SK-N-SH treated with all-trans-retinoic acid at 6 μM for 48 hours (cell line): Measurements from ENCODE around the gene ITPA.

ENCODE experiments used
- ATAC-seq: fragments of 200-7000 bp; cut with Tn5 transposase; 3 replicates; pipeline ENCODE4 v1.9.1; 2020; ENCODE audit warnings: mild to moderate bottlenecking, moderate library complexity
- ARNTL ChIP-seq: fragments of 450-650 bp; formaldehyde crosslinking; IDR thresholded peaks from 2 replicates; pipeline ENCODE4 v1.5.0; 2020; ENCODE audit warnings: low read depth, mild to moderate bottlenecking, moderate library complexity, borderline replicate concordance
- BACH2 ChIP-seq: fragments of 250-450 bp; sonication (Bioruptor Pico); IDR thresholded peaks from 2 replicates; pipeline ENCODE4 v1.9.0; 2021; ENCODE audit warnings: mild to moderate bottlenecking, borderline replicate concordance
- CSDC2 ChIP-seq: fragments of 250-450 bp; sonication (Bioruptor Pico); IDR thresholded peaks from 2 replicates; pipeline ENCODE4 v1.5.0; 2020; ENCODE audit warnings: mild to moderate bottlenecking, moderate library complexity
- ESRRG ChIP-seq: fragments of 250-450 bp; sonication (Bioruptor Pico); IDR thresholded peaks from 2 replicates; pipeline ENCODE4 v1.6.1; 2021; ENCODE audit warnings: mild to moderate bottlenecking
- GLIS3 ChIP-seq: fragments of 250-450 bp; sonication (Bioruptor Pico); IDR thresholded peaks from 2 replicates; pipeline ENCODE4 v1.5.0; 2020; ENCODE audit warnings: mild to moderate bottlenecking, moderate library complexity
- ISL1 ChIP-seq: fragments of 250-450 bp; sonication (Bioruptor Pico); IDR thresholded peaks from 2 replicates; pipeline ENCODE4 v2.1.2; 2022; ENCODE audit warnings: mild to moderate bottlenecking, moderate library complexity
- OSR1 ChIP-seq: fragments of 250-450 bp; sonication (Bioruptor Pico); IDR thresholded peaks from 2 replicates; pipeline ENCODE4 v1.8.0; 2022; ENCODE audit warnings: moderate library complexity, mild to moderate bottlenecking, inconsistent platforms
- RARB ChIP-seq: fragments of 250-450 bp; sonication (Bioruptor Pico); IDR thresholded peaks from 2 replicates; pipeline ENCODE4 v1.8.0; 2021; ENCODE audit warnings: mild to moderate bottlenecking, moderate library complexity
- SNAI2 ChIP-seq: fragments of 250-450 bp; sonication (Bioruptor Pico); IDR thresholded peaks from 2 replicates; pipeline ENCODE4 v1.5.0; 2020; ENCODE audit warnings: mild to moderate bottlenecking, moderate library complexity
- TOX ChIP-seq: fragments of 250-450 bp; sonication (Bioruptor Pico); IDR thresholded peaks from 2 replicates; pipeline ENCODE4 v1.8.0; 2021; ENCODE audit warnings: mild to moderate bottlenecking, moderate library complexity, borderline replicate concordance
- ZC3H10 ChIP-seq: fragments of 250-450 bp; sonication (Bioruptor Pico); IDR thresholded peaks from 2 replicates; pipeline ENCODE4 v1.5.1; 2021; ENCODE audit warnings: mild to moderate bottlenecking, moderate library complexity
- ZFP3 ChIP-seq: fragments of 250-450 bp; sonication (Bioruptor Pico); IDR thresholded peaks from 2 replicates; pipeline ENCODE4 v1.5.0; 2020; ENCODE audit warnings: mild to moderate bottlenecking, moderate library complexity
- ZNF565 ChIP-seq: fragments of 450-650 bp; formaldehyde crosslinking; conservative IDR thresholded peaks from 2 replicates; pipeline ENCODE4 v1.5.0; 2020; ENCODE audit warnings: low read depth, mild to moderate bottlenecking, moderate library complexity
- ZNF70 ChIP-seq: fragments of 450-650 bp; formaldehyde crosslinking; IDR thresholded peaks from 2 replicates; pipeline ENCODE4 v1.5.0; 2020; ENCODE audit warnings: mild to moderate bottlenecking, moderate library complexity
- ZNF8 ChIP-seq: fragments of 450-650 bp; formaldehyde crosslinking; IDR thresholded peaks from 2 replicates; pipeline ENCODE4 v1.5.0; 2020; ENCODE audit warnings: mild to moderate bottlenecking, moderate library complexity
- TF ChIP-seq, protein P1 (sequence below): fragments of 250-450 bp; sonication (Bioruptor Pico); IDR thresholded peaks from 2 replicates; pipeline ENCODE4 v1.5.1; 2021; ENCODE audit warnings: mild to moderate bottlenecking, moderate library complexity
- TF ChIP-seq, protein P2 (sequence below): fragments of 250-450 bp; sonication (Bioruptor Pico); IDR thresholded peaks from 2 replicates; pipeline ENCODE4 v1.5.0; 2020; ENCODE audit warnings: mild to moderate bottlenecking, moderate library complexity
- TF ChIP-seq, protein P3 (sequence below): fragments of 250-450 bp; sonication (Bioruptor Pico); IDR thresholded peaks from 2 replicates; pipeline ENCODE4 v1.5.1; 2020; ENCODE audit warnings: low read depth, mild to moderate bottlenecking, moderate library complexity
- TF ChIP-seq, protein P4 (sequence below): fragments of 250-450 bp; sonication (Bioruptor Pico); IDR thresholded peaks from 2 replicates; pipeline ENCODE4 v1.8.0; 2021; ENCODE audit warnings: low read depth, mild to moderate bottlenecking, moderate library complexity, borderline replicate concordance

Gene ITPA

DNA sequence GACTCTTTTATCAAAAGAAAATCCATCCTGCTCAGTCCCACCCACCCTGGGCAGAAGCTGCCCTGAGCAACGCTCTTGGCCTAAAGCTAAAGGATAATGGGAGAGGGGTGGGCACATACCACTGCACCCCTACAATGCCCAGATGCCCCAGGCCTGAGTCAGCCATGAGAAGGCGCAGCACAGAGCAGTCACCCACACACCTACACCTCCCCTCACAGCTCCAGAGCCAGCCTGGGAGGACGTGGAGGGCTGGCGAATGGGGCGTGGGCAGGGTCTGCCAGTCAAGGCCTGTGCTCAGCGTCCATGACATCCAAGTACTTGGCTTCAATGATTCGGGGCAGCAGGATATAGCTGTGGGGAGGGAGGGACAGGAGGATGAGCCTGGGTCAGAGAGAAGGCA, 18.2 kb downstream of the ITPA start:
- TF ChIP-seq ESRRG (CRISPR knock-in tag): no peak
- no peak; the same call in 2 of the 3 replicates for ATAC-seq

DNA sequence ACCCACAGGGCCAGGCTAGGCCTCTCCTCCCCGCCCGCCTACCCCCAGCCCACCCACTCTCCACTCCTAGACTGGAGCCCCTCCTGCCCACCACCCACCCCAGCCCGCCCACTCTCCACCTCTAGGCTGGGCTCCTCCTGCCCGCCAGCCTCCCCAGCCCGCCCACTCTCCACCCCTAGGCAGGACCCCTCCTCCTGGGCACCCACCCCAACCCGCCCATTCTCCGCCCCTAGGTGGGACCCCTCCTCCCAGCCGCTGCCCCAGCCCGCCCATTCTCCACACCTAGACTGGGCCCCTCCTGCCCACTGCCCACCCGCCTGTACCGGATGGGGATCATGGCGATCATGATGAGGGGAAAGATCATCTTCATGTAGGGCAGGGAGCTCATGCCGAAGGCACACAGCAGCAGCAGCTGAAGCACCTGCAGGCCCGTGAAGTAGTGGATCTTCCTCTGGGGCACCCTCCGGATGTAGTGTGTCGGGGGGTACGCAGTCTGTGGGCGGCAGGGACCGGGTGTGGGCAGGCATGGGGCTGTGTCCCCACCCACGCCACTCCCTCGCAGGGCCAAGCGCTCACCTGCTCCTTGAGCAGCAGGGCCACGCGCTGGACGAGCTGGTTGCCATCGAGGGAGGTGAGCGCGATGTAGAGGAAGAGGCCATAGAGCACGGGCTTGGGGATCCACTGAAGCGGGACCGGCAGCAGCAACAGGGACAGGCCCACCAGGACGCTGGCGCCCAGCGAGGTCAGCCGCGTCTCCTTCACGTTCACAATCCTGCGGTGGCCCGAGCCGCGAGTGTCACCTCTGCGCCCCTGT, 18.8 kb downstream of the ITPA start:
- TF ChIP-seq TOX (CRISPR knock-in tag) (no peak), OSR1 (CRISPR knock-in tag) (no peak), ZC3H10 (no peak)
- TF ChIP-seq, protein P1, sequence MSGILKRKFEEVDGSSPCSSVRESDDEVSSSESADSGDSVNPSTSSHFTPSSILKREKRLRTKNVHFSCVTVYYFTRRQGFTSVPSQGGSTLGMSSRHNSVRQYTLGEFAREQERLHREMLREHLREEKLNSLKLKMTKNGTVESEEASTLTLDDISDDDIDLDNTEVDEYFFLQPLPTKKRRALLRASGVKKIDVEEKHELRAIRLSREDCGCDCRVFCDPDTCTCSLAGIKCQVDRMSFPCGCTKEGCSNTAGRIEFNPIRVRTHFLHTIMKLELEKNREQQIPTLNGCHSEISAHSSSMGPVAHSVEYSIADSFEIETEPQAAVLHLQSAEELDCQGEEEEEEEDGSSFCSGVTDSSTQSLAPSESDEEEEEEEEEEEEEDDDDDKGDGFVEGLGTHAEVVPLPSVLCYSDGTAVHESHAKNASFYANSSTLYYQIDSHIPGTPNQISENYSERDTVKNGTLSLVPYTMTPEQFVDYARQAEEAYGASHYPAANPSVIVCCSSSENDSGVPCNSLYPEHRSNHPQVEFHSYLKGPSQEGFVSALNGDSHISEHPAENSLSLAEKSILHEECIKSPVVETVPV (CRISPR knock-in tag): no peak
- no peak for ATAC-seq

GRCh38 chr20:3228750-3229032, 19.4 kb downstream of the ITPA start:
- TF ChIP-seq, protein P2, sequence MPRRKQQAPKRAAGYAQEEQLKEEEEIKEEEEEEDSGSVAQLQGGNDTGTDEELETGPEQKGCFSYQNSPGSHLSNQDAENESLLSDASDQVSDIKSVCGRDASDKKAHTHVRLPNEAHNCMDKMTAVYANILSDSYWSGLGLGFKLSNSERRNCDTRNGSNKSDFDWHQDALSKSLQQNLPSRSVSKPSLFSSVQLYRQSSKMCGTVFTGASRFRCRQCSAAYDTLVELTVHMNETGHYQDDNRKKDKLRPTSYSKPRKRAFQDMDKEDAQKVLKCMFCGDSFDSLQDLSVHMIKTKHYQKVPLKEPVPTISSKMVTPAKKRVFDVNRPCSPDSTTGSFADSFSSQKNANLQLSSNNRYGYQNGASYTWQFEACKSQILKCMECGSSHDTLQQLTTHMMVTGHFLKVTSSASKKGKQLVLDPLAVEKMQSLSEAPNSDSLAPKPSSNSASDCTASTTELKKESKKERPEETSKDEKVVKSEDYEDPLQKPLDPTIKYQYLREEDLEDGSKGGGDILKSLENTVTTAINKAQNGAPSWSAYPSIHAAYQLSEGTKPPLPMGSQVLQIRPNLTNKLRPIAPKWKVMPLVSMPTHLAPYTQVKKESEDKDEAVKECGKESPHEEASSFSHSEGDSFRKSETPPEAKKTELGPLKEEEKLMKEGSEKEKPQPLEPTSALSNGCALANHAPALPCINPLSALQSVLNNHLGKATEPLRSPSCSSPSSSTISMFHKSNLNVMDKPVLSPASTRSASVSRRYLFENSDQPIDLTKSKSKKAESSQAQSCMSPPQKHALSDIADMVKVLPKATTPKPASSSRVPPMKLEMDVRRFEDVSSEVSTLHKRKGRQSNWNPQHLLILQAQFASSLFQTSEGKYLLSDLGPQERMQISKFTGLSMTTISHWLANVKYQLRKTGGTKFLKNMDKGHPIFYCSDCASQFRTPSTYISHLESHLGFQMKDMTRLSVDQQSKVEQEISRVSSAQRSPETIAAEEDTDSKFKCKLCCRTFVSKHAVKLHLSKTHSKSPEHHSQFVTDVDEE (CRISPR knock-in tag): no peak
- no peak for TF ChIP-seq ZNF70 (CRISPR knock-in tag)
- no peak for TF ChIP-seq TOX (CRISPR knock-in tag)
- no peak for TF ChIP-seq ZNF565
- TF ChIP-seq ZFP3 (CRISPR knock-in tag): no peak
- no peak for TF ChIP-seq ISL1 (CRISPR knock-in tag)
- TF ChIP-seq ARNTL (CRISPR knock-in tag): no peak
- TF ChIP-seq, protein P3, sequence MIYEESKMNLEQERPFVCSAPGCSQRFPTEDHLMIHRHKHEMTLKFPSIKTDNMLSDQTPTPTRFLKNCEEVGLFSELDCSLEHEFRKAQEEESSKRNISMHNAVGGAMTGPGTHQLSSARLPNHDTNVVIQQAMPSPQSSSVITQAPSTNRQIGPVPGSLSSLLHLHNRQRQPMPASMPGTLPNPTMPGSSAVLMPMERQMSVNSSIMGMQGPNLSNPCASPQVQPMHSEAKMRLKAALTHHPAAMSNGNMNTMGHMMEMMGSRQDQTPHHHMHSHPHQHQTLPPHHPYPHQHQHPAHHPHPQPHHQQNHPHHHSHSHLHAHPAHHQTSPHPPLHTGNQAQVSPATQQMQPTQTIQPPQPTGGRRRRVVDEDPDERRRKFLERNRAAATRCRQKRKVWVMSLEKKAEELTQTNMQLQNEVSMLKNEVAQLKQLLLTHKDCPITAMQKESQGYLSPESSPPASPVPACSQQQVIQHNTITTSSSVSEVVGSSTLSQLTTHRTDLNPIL: no peak
- no peak for TF ChIP-seq SNAI2 (CRISPR knock-in tag)
- TF ChIP-seq RARB (CRISPR knock-in tag): no peak
- TF ChIP-seq ESRRG (CRISPR knock-in tag): no peak
- no peak for ATAC-seq

GRCh38 chr20:3229158-3229557, 19.9 kb downstream of the ITPA start:
- ATAC-seq: no peak
- TF ChIP-seq CSDC2 (CRISPR knock-in tag) (no peak), GLIS3 (CRISPR knock-in tag) (no peak), ZNF70 (CRISPR knock-in tag) (no peak), OSR1 (CRISPR knock-in tag) (no peak)
- TF ChIP-seq, protein P1 (CRISPR knock-in tag): no peak

GRCh38 chr20:3229798-3230197, 20.5 kb downstream of the ITPA start:
- TF ChIP-seq, protein P4, sequence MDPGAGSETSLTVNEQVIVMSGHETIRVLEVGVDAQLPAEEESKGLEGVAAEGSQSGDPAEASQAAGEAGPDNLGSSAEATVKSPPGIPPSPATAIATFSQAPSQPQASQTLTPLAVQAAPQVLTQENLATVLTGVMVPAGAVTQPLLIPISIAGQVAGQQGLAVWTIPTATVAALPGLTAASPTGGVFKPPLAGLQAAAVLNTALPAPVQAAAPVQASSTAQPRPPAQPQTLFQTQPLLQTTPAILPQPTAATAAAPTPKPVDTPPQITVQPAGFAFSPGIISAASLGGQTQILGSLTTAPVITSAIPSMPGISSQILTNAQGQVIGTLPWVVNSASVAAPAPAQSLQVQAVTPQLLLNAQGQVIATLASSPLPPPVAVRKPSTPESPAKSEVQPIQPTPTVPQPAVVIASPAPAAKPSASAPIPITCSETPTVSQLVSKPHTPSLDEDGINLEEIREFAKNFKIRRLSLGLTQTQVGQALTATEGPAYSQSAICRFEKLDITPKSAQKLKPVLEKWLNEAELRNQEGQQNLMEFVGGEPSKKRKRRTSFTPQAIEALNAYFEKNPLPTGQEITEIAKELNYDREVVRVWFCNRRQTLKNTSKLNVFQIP (CRISPR knock-in tag): no peak
- TF ChIP-seq ZNF565: no peak
- TF ChIP-seq, protein P2 (CRISPR knock-in tag): no peak
- TF ChIP-seq BACH2 (CRISPR knock-in tag): no peak
- TF ChIP-seq ISL1 (CRISPR knock-in tag): no peak
- no peak for TF ChIP-seq SNAI2 (CRISPR knock-in tag)
- TF ChIP-seq ZNF8: no peak
- TF ChIP-seq TOX (CRISPR knock-in tag): no peak
- no peak for TF ChIP-seq ESRRG (CRISPR knock-in tag)
- no peak for TF ChIP-seq RARB (CRISPR knock-in tag)
- no peak for TF ChIP-seq ZNF70 (CRISPR knock-in tag)
- ATAC-seq: no peak
